GM19035 (cell line): Measurements from ENCODE around the gene PAK6.

Source experiments
- ATAC-seq: cut with Tn5 transposase; IDR thresholded peaks from one replicate; pipeline ENCODE4 v1.9.1; 2021; ENCODE audit not compliant: unreplicated experiment

Gene PAK6

DNA sequence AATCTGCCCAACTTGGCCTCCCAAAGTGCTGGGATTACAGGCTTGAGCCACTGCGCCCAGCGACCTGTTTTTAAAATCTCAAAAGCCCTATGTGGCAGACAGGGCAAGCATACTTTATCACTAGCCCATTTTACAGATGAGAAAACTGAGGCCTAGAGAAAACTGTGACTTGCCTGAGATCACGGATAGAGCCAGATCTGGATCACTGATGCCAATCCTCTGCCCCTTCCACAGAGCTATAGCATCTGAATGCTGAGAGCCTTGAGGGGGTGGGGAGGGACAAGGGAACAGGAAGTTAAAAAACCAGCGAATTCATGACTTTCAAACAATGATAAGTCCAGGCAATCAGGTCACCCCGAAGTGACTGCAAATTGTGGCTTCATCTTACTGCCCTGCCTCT is 36.7 kb downstream of the PAK6 start:
- no peak for ATAC-seq

GRCh38 chr15:40275954-40276353 is 37.1 kb downstream of the PAK6 start:
- no peak for ATAC-seq

GRCh38 chr15:40276927-40277326 is 38.1 kb downstream of the PAK6 start:
- ATAC-seq = no peak

DNA sequence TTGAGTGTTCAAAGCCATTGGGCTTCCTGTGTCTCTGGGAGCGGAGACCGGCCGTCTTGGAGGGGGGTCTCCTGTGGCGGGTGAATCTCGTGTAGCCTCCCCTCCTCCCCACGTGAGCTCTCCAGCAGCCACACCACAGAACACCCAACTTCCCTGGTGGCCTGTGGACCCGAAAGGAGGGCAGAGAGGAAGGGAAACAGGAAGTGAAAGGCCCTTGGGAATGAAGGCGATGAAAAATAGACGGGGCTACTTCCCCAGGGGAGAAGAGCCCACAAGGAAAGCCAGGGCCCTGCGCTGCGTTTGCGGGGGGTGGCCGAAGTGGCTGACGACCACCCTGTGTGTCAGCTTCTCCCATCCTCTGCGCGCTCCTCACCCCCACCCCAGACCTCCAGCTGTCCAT is 38.6 kb downstream of the PAK6 start:
- no peak for ATAC-seq

DNA sequence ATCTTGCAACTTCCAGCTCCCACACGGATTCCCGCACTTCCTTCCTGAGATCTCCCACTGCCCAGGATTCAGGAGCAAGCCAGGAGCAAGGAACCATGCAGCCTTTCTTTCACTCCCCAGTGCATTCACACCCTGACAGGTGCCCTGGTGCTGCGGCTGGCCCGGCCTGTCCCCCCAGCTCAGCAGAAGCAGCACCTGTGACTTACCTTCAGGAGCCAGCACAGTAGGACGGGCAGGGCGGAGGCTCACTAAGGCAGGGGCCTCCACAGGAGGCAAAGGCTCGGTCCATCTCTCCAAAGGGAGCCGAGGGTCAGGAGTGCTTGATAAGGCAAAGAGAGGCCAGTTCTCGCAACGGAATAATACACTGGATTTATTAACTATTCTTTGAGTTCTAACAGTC is 39.2 kb downstream of the PAK6 start:
- ATAC-seq = no peak

GRCh38 chr15:40279437-40280141 is 40.7 kb downstream of the PAK6 start:
- no peak for ATAC-seq

GRCh38 chr15:40280260-40281056 is 41.6 kb downstream of the PAK6 start:
- no peak for ATAC-seq

DNA sequence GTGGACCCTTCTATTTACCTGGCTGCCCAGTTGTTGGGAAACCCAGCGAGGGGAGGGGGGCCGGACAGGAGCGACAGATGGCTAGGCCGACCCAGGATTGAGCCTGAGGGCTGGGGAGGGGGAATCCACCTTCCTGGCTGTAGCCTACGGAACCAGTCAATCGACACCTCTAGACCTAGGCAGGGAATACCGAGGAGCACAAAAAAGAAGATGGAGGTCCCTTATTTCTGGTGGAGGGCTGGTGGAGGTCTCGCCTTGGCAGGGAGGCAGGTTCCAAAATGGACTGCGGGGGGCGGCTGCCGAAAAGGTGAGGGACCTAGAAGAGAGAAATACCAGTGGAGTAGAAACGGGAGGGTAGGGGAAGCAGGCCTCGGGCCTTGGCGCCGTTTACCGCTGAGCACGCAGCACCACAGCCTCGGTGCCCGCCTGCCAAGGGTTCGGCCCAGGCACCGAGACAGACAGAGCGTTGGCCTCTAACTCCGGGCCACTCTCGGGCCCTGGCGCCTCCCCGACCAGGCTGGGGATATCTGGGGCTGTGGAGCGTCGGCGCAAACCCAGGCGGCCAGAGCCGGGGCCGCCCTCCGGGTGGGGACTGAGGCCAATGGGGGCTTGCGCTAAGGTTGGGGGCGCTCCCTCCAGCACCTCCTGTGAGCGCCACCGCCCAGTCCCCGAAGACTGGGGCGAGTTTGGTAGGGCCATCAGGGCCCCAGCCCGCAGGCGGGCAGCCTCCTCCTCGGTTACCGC is 42.4 kb downstream of the PAK6 start:
- no peak for ATAC-seq

GRCh38 chr15:40281801-40282146 is 42.9 kb downstream of the PAK6 start:
- no peak for ATAC-seq

- no peak for ATAC-seq
These were observed 43.4 kb downstream of the PAK6 start for GRCh38 chr15:40282147-40282868.

DNA sequence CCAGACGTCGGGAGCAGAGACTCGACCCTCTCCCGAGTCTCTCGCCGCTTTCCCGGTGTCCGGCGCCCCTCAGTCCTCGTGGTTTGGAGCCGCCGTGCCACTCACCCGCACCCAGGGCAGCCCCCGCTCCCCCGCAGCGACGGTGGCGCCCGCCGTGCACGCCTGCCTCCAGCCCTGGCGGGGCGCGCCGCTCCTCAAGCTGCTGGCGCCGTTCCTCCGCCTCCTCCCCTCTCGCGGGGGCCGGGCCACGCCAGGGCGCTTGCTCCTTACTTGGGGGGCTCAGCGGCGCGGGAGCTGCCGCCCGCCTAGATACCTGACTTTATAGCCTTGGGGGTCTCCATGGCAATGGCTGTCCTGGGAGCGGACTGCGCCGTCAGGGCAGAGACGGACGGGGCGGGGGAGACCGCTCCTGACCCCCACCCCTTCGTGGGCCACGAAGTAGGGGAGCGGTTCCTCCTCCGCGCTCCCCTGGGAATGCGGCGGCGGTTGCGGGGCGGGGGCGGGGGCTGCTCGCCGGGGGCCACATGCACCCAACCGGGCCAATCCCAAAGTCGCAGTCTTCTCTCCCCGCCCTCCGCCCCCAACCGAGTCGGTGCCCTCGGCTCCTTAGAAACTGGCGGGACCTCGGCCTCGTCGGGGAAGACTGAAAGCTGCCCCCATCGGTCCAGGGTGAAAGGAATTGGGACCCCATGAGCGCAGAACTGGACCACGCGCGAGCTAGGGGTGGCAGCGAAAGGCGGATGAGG is 44.2 kb downstream of the PAK6 start, which contains the start of gene ANKRD63:
ANKRD63 (minus strand) TSS at position 196 of the 746 bp plus-strand sequence. CDS start 478 bp downstream, outside the sequence.
- ATAC-seq = no peak

DNA sequence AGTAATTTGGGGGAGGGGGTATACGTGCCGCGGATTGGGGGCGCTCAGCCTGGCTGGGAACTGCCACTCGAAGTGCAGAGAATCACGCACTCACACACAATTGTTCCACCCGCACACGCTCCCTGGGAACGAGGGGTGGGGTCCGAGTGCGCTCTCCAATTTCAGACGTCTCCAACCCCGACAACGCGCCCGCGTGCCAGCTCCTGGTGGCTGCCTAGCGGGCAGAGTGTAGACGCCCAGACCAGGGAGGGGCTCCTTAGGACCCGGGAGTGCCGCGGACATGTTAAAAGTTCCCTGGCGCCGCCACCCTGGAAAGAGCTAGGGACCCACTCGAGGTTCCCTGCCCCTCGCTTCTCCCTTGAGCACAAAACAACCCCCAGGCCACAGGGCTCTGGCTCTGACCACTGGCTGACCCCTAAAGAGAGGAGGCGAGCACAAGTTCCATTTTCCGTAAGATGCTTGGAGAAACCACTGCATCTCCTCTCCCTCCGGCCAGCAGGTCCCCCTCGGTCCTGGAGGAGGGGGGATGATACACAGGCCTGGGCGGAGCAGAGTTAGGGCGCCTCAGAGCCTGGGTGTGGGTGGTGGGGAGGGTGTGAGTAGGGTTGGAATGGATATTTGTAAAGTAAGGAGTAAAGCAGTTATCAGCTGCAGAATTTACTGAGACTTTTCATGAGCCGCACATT is 44.9 kb downstream of the PAK6 start:
- ATAC-seq = no peak

DNA sequence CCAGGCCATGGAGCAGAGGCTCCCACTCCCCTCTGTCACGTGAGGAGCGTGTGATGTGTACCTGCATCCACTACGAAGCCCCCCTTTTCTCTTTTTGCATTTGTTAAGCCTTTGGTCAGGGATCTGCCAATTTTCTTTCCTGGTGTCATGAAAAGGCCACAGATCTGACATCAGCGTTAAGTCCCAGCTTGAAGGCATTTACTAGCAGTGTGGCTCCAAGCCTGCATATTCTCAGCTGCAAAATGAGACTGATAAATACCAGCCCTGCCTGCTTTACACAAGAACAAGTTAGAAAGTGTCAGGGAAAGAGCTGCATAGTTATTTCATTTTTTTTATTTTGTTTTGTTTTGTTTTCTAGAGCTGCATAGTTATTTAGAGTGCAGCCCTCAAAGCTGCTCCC is 46.3 kb downstream of the PAK6 start:
- no peak for ATAC-seq

DNA sequence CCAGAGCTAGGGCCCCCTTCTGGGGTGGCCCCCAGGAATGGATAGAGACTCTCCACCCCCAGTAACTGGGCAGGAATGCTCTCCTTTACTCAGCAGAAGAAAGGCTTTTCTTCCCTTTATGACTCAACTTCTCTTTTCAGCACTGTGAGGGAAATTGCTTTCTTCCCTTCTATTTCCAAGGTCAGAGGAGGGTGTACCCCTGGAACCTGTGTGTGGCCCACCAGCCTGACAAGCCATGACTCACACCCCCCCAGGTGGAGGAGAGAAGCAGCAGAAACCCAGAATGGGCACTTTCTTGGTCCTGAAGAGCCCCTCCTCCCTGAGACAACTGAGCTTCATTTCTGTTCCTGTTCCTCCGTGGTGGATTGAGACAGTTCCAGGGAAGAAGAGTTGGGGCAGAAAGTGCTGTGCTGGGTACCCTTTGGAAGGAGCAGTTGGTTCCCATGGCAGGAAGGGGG is 46.7 kb downstream of the PAK6 start:
- no peak for ATAC-seq

DNA sequence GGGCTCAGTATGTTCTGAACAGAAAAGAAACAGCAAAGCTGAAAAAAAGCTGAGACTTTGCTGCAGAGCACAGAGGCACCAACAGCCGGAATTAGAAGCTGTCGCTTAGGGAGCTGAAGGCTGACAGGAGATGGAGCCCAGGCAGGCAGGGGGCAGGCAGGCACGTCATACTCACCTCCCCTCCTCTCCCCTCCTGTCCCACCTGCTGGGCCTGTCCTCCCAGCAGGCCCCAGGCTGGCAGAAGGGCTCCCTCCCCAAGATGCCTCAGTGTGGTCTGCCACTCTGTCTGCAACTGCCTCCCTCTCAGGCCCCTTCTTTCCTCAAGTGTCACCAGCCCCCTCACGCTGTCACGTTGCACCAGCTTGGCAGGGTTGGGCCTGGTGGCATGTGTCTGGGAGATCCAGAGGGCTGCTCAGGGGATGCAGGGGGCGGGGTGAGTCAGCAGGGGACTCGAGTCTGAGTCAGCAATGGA is 47.2 kb downstream of the PAK6 start:
- no peak for ATAC-seq

DNA sequence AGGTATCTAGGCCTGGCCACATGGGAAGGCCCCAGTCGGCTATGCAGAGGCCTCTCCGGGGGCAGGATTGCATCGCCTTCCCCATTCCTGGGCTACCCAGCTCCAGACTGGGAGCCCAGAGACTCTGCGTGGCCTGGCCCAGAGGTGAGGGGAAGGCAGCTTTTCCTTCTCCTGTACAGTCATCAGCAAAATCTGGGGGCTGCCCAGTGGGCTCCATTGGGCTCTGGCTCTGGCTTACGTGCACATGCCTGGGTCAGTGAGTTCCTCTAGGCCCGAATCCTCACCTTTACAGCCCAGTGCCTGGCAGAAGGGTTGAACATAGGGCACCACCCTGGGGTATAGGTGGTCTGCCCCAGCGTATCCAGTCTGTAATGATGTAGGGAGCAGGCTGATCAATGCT is 47.9 kb downstream of the PAK6 start:
- no peak for ATAC-seq

GRCh38 chr15:40287505-40287904 is 48.6 kb downstream of the PAK6 start:
- ATAC-seq = no peak

DNA sequence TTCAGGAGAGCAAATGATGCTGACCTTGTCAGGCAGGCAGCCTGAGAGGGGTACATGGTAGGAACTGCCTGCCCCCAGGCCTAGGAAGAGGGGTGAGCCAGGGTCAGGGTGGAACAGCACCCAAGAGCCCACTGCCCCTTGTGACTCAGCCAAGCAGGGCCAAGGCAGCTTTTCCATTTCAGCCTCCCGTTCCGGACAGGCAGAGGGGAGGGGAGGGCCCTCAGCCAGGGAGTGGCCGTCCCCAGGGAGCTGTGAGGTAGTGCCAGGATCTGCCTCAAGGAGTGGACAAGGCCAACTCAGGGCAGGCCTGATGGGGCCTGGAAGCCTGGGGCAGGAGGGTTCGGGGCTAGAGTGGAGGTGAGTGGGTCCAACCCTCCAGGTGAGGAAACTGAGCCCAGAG is 49.1 kb downstream of the PAK6 start:
- ATAC-seq = no peak

- no peak for ATAC-seq
These were observed 50.4 kb downstream of the PAK6 start for GRCh38 chr15:40289140-40289775.
